Cardiac fibroblast (primary cell): ENCODE results near the gene SPTBN2.

ENCODE experiments used
- DNase-seq, 2 donors: peaks; one replicate each; pipeline versions ENCODE4 v3.0.0 to v3.0.0-alpha.2; 2010; ENCODE audit warnings: low read depth in 2 of 2
- H3K4me3 ChIP-seq, 2 donors: replicated peaks in 1 of 2; 1 replicate in 1 of 2; 2 replicates in 1 of 2; pipeline ENCODE4 v1.5.1; 2011; ENCODE audit warnings: low read depth in 2 of 2, low read length in 2 of 2, mild to moderate bottlenecking in 2 of 2, moderate library complexity in 1 of 2
- CTCF ChIP-seq: IDR thresholded peaks from one replicate; pipeline ENCODE4 v1.5.1; 2011; ENCODE audit warnings: low read depth, mild to moderate bottlenecking, low read length, inconsistent platforms

Gene SPTBN2

DNA sequence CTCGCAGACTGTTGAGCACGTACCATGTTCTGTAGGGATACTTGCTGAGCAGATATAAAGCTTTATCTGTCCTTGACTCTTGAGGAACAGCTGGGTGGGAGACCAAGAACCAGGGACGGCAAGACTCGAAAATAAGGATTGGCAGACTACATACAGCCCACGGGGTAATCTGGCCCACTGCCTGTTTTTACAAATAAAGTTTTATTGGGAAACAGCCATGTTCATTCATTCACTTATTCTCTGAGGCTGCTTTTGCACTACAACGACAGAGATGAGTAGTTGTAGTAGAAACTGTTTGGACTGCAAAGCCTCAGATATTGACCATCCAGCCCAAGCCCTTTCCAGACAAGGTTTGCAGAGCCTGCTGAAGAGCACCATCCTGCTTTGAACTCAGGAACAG, 31.0 kb downstream of the SPTBN2 start:
- H3K4me3 ChIP-seq, result no peak overlapping the region
- no peak for DNase-seq
- no peak for TF ChIP-seq CTCF

DNA sequence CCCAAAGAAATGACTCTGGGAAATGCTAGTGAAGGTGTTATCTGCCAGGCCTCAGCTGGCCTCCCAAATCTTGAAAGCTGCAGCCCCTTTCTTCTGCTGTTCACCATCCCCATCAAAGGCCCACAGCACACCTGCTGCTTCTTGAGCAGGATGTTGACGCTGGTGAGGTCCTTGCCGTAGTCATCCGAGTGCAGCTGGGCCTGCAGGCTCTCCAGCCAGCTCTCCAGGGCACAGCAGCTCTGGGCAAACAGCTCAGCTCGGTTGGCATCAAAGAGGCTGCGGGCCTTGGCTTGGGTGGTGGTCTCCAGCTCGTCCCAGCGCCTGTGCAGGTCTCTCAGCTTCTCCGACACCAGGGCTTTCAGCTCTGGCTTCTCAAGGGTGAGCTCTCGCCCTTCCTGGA, 32.9 kb downstream of the SPTBN2 start:
- TF ChIP-seq CTCF, result no peak
- no peak for DNase-seq
- no peak overlapping the region for H3K4me3 ChIP-seq

DNA sequence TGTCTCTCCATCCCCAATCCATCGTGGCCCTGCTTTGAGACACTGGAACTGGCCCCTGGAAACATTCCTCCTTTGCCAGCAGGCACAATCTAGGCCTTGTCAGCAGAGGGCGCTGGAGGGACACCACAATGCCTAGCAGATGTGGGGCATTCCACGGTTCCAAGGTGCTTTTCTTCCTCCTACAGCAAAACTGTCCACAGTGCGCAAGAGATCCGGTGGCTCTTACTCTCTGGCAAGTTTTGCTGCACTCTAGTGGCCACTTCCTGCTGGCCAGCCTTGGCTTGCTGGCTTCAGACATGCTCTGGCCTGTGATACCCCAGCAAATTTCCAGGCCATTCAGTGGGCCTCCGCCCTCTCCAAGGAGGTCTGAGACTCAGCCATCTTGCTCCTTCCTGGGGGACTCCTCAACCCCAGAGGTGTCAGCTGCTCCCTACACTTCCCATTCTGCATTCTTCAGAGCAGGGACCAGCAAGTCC, 34.2 kb downstream of the SPTBN2 start:
- peak; percentile 98 for DNase-seq
- TF ChIP-seq CTCF, result peak; percentile 90
- H3K4me3 ChIP-seq, result no peak overlapping the region

- no peak for DNase-seq
- no peak for TF ChIP-seq CTCF
- H3K4me3 ChIP-seq, result no peak overlapping the region
Observed at GRCh38 chr11:66694056-66694410, 35.0 kb downstream of the SPTBN2 start.

GRCh38 chr11:66693356-66694055, 35.5 kb downstream of the SPTBN2 start:
- H3K4me3 ChIP-seq, result no peak overlapping the region
- no peak for TF ChIP-seq CTCF
- DNase-seq, result no peak

GRCh38 chr11:66692871-66693331, 36.1 kb downstream of the SPTBN2 start:
- TF ChIP-seq CTCF, result no peak
- H3K4me3 ChIP-seq, result no peak overlapping the region
- no peak for DNase-seq

DNA sequence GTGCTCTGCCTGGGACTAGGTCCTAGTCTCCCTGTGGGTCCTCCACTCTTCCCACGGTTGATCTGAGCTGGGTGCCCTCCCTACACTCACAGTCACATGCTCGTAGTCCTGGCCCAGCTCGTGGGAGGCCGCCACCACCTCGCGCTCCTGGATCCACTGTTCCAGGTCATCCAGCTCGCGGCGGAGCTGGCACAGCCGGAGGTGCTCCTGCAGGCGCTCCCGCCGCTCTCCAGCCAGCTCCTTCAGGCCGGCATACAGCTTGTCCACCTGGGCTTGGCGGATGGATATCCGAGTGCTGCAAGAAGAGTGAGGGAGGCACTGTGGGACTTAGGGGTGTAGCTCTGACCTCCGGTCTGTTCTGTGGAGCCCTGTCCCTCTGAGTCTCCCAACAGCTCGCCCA, 36.6 kb downstream of the SPTBN2 start:
- H3K4me3 ChIP-seq, result no peak overlapping the region
- no peak for DNase-seq
- no peak for TF ChIP-seq CTCF
